K562 (cell line): Measurements from ENCODE around the gene FOXD2. TPM values are rescaled to one million over a fixed set of nuclear protein-coding genes. Genes with fewer than 3 reads are reported as not detected.

Experiments
- ATAC-seq: fragments of 200-7000 bp; cut with Tn5 transposase; 3 replicates; pipeline ENCODE4 v1.9.1; 2020; ENCODE audit warnings: moderate library complexity
- BruUV-seq: library from RNA; stranded (reverse); fragments of 400-500 nt; replicated peaks from 2 replicates; lab custom pipeline; 2021; lab: Mats Ljungman, UMichigan
- CTCF ChIA-PET: fragments of 300-600 bp; formaldehyde crosslinking; extraction: SDS; loops from one replicate; lab custom pipeline; 2021; ENCODE audit warnings: low intra/inter-chr PET ratio; lab: Yijun Ruan, JAX
- POLR2A ChIA-PET: fragments of 300-600, 350-650 bp; sonication (Branson Sonifier 250); formaldehyde crosslinking; extraction: SDS; loops from one replicate; lab custom pipeline; 2021; ENCODE audit warnings: antibody characterized with exemption, inconsistent platforms; lab: Yijun Ruan, JAX
- DNase-seq, 4 experiments: peaks; one replicate each; pipeline versions ENCODE4 v3.0.0 to v3.0.0-alpha.2; 2011 to 2018; ENCODE audit warnings: low spot score in 3 of 4, mixed read lengths in 3 of 4; ENCODE audit errors: extremely low read depth in 1 of 4
- FAIRE-seq: peaks from 2 replicates; lab custom pipeline; 2011; peaks lifted over from hg19 to GRCh38; lab: Jason Lieb, UNC
- H2AFZ ChIP-seq: 2 replicates; pipeline ENCODE4 v1.6.0; 2011; ENCODE audit warnings: low read depth, low read length, control low read depth, inconsistent platforms
- H3K27ac ChIP-seq: fragments of 200-600 bp; 3 replicates; pipeline ENCODE4 v1.8.0; 2011; ENCODE audit warnings: low read depth, mild to moderate bottlenecking, control low read depth, inconsistent platforms, low read length, moderate library complexity, mixed read lengths; ENCODE audit errors: extremely low read depth
- H3K27me3 ChIP-seq, 2 experiments: fragments of 300-600 bp in 1 of 2; 2 replicates in 1 of 2; 3 replicates in 1 of 2; pipeline versions ENCODE4 v1.6.0 to v1.8.0; 2011; ENCODE audit warnings: inconsistent platforms in 2 of 2, low read length in 2 of 2, mild to moderate bottlenecking in 1 of 2, mixed read lengths in 1 of 2, moderate library complexity in 1 of 2; ENCODE audit not compliant: control insufficient read depth in 2 of 2, insufficient read depth in 2 of 2
- H3K36me3 ChIP-seq: fragments of 300-600 bp; 3 replicates; pipeline ENCODE4 v1.8.0; 2011; ENCODE audit warnings: mild to moderate bottlenecking, low read length, inconsistent platforms; ENCODE audit not compliant: control insufficient read depth, insufficient read depth
- H3K4me1 ChIP-seq, 2 experiments: fragments of 200-600 bp in 1 of 2; replicated peaks in 1 of 2; 2 replicates in 1 of 2; 3 replicates in 1 of 2; pipeline versions ENCODE4 v1.5.1 to v1.8.0; 2011; ENCODE audit warnings: inconsistent platforms in 2 of 2, low read length in 2 of 2, mild to moderate bottlenecking in 1 of 2, mixed read lengths in 1 of 2, moderate library complexity in 1 of 2; ENCODE audit not compliant: control insufficient read depth in 2 of 2, insufficient read depth in 2 of 2
- H3K4me2 ChIP-seq: 2 replicates; pipeline ENCODE4 v1.6.1; 2011; ENCODE audit warnings: low read length, control low read depth, inconsistent platforms, mixed read lengths; ENCODE audit not compliant: insufficient read depth
- H3K4me3 ChIP-seq: fragments of 200-600 bp; sonication (generic), shearing (Covaris generic); 2 replicates; pipeline ENCODE4 v1.5.1; 2016; ENCODE audit warnings: control low read depth, inconsistent platforms
- H3K79me2 ChIP-seq: fragments of 200-600 bp; 3 replicates; pipeline ENCODE4 v1.8.0; 2011; ENCODE audit warnings: low read length, inconsistent platforms; ENCODE audit not compliant: control insufficient read depth, insufficient read depth
- H3K9ac ChIP-seq, 2 experiments: 2 replicates each; pipeline versions ENCODE4 v1.6.0 to v1.6.1; 2011; ENCODE audit warnings: low read depth in 2 of 2, low read length in 2 of 2, control low read depth in 1 of 2, inconsistent platforms in 1 of 2, mild to moderate bottlenecking in 1 of 2, mixed read lengths in 1 of 2; ENCODE audit not compliant: insufficient read depth in 1 of 2
- H3K9me1 ChIP-seq: one replicate; pipeline ENCODE4 v1.6.0; 2011; ENCODE audit warnings: inconsistent platforms, mild to moderate bottlenecking, low read length, moderate library complexity; ENCODE audit not compliant: control insufficient read depth, insufficient read depth
- H3K9me3 ChIP-seq: replicated peaks from 2 replicates; pipeline ENCODE4 v1.5.1; 2011; ENCODE audit warnings: low read depth, low read length, inconsistent platforms; ENCODE audit not compliant: control insufficient read depth, insufficient read depth
- H4K20me1 ChIP-seq: replicated peaks from 2 replicates; pipeline ENCODE4 v1.6.1; 2011; ENCODE audit warnings: low read length, inconsistent platforms, mixed read lengths; ENCODE audit not compliant: control insufficient read depth, insufficient read depth
- ARNT ChIP-seq, 2 experiments: fragments of 450-650 bp; IDR thresholded peaks; 2 replicates each; pipeline ENCODE4 v1.6.1; 2016; ENCODE audit warnings: mild to moderate bottlenecking in 1 of 2
- CBX5 ChIP-seq: IDR thresholded peaks from 2 replicates; pipeline ENCODE4 v1.6.1; 2014; ENCODE audit warnings: low read depth, borderline replicate concordance
- CTCF ChIP-seq, 3 experiments: IDR thresholded peaks in 2 of 3; conservative IDR thresholded peaks in 1 of 3; 2 replicates each; pipeline ENCODE4 v1.5.1; 2011 to 2012; ENCODE audit warnings: low read length in 3 of 3, mild to moderate bottlenecking in 3 of 3, control low read depth in 2 of 3, improper control_type of control experiment in 1 of 3, inconsistent platforms in 1 of 3, low read depth in 1 of 3, mixed read lengths in 1 of 3, moderate library complexity in 1 of 3; ENCODE audit not compliant: insufficient read depth in 2 of 3
- MECOM ChIP-seq: fragments of 250-450 bp; sonication (Bioruptor Pico); IDR thresholded peaks from 2 replicates; pipeline ENCODE4 v1.8.0; 2022; ENCODE audit warnings: inconsistent platforms
- RAD21 ChIP-seq, 2 experiments: fragments of 250-450 bp in 1 of 2; fragments of 450-650 bp in 1 of 2; sonication (Bioruptor Pico) in 1 of 2; formaldehyde crosslinking in 1 of 2; IDR thresholded peaks in 1 of 2; conservative IDR thresholded peaks in 1 of 2; 2 replicates each; pipeline versions ENCODE4 v1.4.0 to v1.8.0; 2020 to 2022; ENCODE audit warnings: mild to moderate bottlenecking in 2 of 2, moderate library complexity in 1 of 2
- RBM39 ChIP-seq: fragments of 200-400 bp; formaldehyde crosslinking; optimal IDR thresholded peaks from 2 replicates; pipeline ENCODE3; 2018; ENCODE audit warnings: low read depth, low read length
- SMARCA5 ChIP-seq: fragments of 450-650 bp; IDR thresholded peaks from 2 replicates; pipeline ENCODE4 v1.6.1; 2016
- THRA ChIP-seq: fragments of 450-650 bp; IDR thresholded peaks from 2 replicates; pipeline ENCODE4 v1.6.1; 2017; ENCODE audit warnings: mild to moderate bottlenecking, moderate library complexity
- ZFP36 ChIP-seq: fragments of 150-350 bp; IDR thresholded peaks from 2 replicates; pipeline ENCODE4 v1.6.1; 2018; ENCODE audit warnings: low read length, low read depth; ENCODE audit not compliant: partially characterized antibody
- ZKSCAN3 ChIP-seq: fragments of 250-450 bp; sonication (Bioruptor Pico); IDR thresholded peaks from 2 replicates; pipeline ENCODE4 v1.4.0; 2020
- ZNF274 ChIP-seq: IDR thresholded peaks from 2 replicates; pipeline ENCODE4 v1.6.1; 2011; ENCODE audit warnings: low read depth, mild to moderate bottlenecking, low read length, moderate library complexity, borderline replicate concordance
- WGBS: fragments of 100-300 bp; shearing (Covaris generic); methylation state at CpG from one replicate; pipeline ENCODE4 v1.1.6; 2016; ENCODE audit warnings: low coverage, mixed read lengths; ENCODE audit not compliant: insufficient coverage; ENCODE audit errors: missing lambda C conversion rate; 5-methylcytosine and 5-hydroxymethylcytosine counted together
- in situ Hi-C: fragments of 300-500 bp; cut with MboI; formaldehyde crosslinking; loops from 4 replicates; pipeline ENCODE4 v1.15.0; 2018; ENCODE audit warnings: inconsistent platforms, mixed read lengths
- intact Hi-C: fragments of 100-400 bp; cut with micrococcal nuclease; formaldehyde crosslinking; loops from 2 replicates; pipeline ENCODE4 v1.14.2; 2022
- polyA plus RNA-seq, 8 experiments: library from polyadenylated mRNA; depleted of rRNA in 4 of 8; stranded (reverse) in 5 of 8; unstranded in 3 of 8; fragments of >200 nt; fragmentation: Nextera tagmentation in 2 of 8; fragmentation: Illumina TruSeq in 1 of 8; extraction: Ambion mirVana in 2 of 8; extraction: Trizol in 1 of 8; gene quantifications; 2 replicates each; pipeline versions ENCODE4 v1.2.1 to v1.2.3, GENCODE V29; 2011 to 2014; ENCODE audit warnings: inconsistent platforms in 1 of 8, missing spikeins in 1 of 8
- total RNA-seq, 7 experiments: library from RNA; depleted of rRNA in 6 of 7; stranded (reverse); fragments of >200 nt in 6 of 7; fragmentation: Illumina TruSeq in 2 of 7; extraction: Trizol in 2 of 7; gene quantifications; 2 replicates each; pipeline versions ENCODE4 v1.2.1 to v1.2.3, GENCODE V29; 2011 to 2021; ENCODE audit warnings: low replicate concordance in 1 of 7

Gene FOXD2
- total and polyA plus RNA-seq, 9 of the 15 experiments (the other 6 are each of a cell fraction or from before 2014, with no cell fraction given), result 0.06 to 1.2 (median 0.22) TPM

GRCh38 chr1:47405697-47406096 is 32.1 kb upstream of the FOXD2 start (continued):
- TF ChIP-seq RAD21 (CRISPR knock-in tag; conservative IDR thresholded peaks at IDR 0.05 in 1 of 2, IDR thresholded peaks at IDR 0.05 in 1 of 2) (peak in 1 of 2 experiments; percentile 43; a peak in 2 of 4 replicates), ZFP36 (peak; percentile 23), CBX5 (no peak), ZKSCAN3 (CRISPR knock-in tag) (no peak), ARNT (IDR thresholded peaks at IDR 0.05) (no peak), SMARCA5 (no peak), CTCF (IDR thresholded peaks at IDR 0.05 in 2 of 3, conservative IDR thresholded peaks at IDR 0.05 in 1 of 3; ENCODE audit: insufficient read depth in 2 of 3, low read depth in 1 of 3, low read length in 3 of 3) (peak; percentile 37 to 39 (median 38); a peak in 3 of 6 replicates)

GRCh38 chr1:47406966-47407365 is 30.9 kb upstream of the FOXD2 start:
- FAIRE-seq, result no peak
- no peak overlapping the region for H3K27ac ChIP-seq
- no peaks in the 10 kb centered on the region for H4K20me1 ChIP-seq
- ATAC-seq, result no peak
- H3K4me2 ChIP-seq, result no peak overlapping the region
- BruUV-seq, result no TSS peak
- H3K9me1 ChIP-seq, result no peaks in the 10 kb centered on the region
- no peak for DNase-seq
- no peak overlapping the region for H2AFZ ChIP-seq
- POLR2A ChIA-PET, result interaction anchor here (0.7 kb wide), 1 partner anchor 13 kb away, joined by 3 read pairs; no protein-coding TSS in a partner anchor
- intact Hi-C loops, result no loop called here
- TF ChIP-seq MECOM (CRISPR knock-in tag) (no peak), RBM39 (no peak), ZNF274 (no peak), THRA (no peak)
- H3K27me3 ChIP-seq, result peaks cover 69 to 76% of the 10 kb centered on the region in 2 experiments
- H3K36me3 ChIP-seq, result no peaks in the 10 kb centered on the region
- H3K79me2 ChIP-seq, result no peaks in the 10 kb centered on the region
- no peaks in the 10 kb centered on the region for H3K9me3 ChIP-seq
- H3K4me3 ChIP-seq, result no peak overlapping the region
- WGBS, result 11% methylated on average over 5 of the region's 5 CpGs
- CTCF ChIA-PET, result no interaction called here
- in situ Hi-C loops, result no loop called here
- no peaks in the 10 kb centered on the region for H3K4me1 ChIP-seq
- no peak overlapping the region for H3K9ac ChIP-seq
